Glomerular visceral epithelial cell (primary cell): ENCODE data around the gene MIDN.
A peak's percentile ranks its signal among the peaks of the same experiment; 100 is the strongest.
"Not testable (repeated sequence)": the region's sequence is repeated elsewhere in the genome, so short reads cannot be mapped to it uniquely, and the experiment has no call there.

ENCODE experiments used
- DNase-seq: peaks from one replicate; pipeline ENCODE4 v3.0.0-alpha.2; 2016; ENCODE audit errors: extremely low spot score

MIDN gene

GRCh38 chr19:1293782-1294604 lies 45.6 kb downstream of the MIDN start:
- no peak for DNase-seq

DNA sequence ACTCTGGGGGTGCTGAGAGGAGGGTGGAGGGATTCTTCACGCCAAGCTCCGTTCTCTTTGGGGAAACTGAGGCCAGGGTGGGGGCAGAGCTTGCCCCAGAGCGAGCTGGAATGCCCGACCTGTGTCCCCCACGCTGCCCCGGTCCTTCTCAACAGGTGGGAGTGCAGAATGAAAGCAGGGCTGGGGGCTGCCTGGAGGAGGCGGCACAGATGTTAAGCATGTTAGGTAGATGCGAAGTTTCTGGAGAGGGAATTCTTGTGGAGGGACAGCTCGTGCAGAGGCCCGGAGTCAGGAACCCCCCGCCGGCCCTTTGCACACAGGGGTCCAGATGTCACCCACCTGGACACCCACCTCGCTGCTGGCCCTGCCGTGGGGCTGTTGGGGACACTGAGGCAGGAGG lies 46.3 kb downstream of the MIDN start:
- no peak for DNase-seq

GRCh38 chr19:1295169-1296012 lies 47.0 kb downstream of the MIDN start:
- peak; percentile 36 for DNase-seq

- no peak for DNase-seq
Observed at GRCh38 chr19:1296078-1296477, 47.7 kb downstream of the MIDN start.

DNA sequence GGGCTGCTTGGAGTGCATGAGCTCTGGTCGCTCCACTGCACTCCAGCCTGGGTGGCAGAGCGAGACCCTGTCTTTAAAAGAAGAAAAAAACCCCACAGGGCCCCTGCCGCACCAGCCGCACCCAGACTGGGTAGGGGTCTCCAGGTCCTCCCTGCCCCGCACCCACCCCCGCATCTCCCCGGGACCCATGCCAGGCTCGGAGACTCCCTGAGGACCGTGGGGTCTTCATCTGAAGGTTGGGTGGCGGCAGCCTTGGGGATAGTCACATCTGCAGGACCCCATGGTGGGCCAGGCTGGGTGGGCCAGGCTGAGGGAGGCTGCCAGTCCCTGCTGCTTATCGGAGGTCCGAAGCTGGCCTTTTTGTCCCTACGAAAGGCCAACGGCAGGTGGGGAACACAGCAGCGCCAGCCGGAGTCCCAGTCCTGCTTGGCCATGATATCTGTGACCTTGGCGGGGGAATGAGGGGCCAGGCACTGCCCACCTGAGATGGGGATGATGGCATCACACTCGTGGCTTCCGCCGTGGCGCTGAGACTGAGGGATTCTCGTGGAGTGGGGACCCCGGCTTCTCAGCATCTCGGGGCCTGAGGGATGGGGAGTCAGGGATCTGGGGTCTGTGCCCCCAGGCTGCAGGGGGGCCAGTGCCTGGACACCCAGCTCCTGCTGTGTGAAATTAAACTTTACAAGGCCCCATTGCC lies 48.3 kb downstream of the MIDN start:
- no peak for DNase-seq

GRCh38 chr19:1298235-1298634 lies 49.9 kb downstream of the MIDN start:
- DNase-seq: no peak

GRCh38 chr19:1299801-1300200 lies 51.4 kb downstream of the MIDN start:
- no peak for DNase-seq

- no peak for DNase-seq
Observed at GRCh38 chr19:1300744-1301490, 52.5 kb downstream of the MIDN start.

- no peak for DNase-seq
Observed at GRCh38 chr19:1302533-1303239, 54.3 kb downstream of the MIDN start.

DNA sequence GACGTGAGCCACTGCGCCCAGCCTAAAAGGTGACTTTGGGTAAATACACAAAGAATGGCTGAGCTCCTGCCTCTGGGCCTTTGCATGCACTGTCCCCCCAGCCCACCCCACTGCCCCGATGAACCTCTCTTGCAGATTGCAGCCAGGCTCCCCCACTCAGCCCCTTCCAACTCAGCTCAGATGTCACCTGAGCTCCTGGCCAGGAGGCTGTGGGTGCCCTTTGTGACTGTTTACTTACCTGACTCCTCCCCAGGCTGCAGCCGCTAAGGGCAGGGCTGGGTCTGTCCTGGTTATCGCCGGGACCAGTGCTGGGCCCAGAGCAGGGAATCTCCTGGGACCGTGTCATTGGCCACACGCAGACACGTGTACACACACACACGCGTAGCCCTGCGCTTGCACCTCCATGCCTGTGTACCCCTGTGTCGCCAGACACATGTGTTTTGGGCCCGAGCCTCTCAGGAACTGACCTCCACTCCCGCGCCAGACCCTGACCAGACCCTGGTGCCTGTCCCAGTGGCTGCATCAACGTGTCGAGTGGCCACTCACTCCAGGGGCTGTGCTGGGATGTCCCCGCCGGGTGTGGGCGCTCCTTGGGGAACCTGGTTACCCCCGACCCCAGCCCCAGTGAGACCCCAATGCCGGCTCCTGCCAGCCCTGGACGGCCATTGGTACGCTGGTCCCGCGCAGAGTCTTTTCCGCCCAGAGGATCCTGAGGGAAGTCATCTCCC lies 56.0 kb downstream of the MIDN start:
- no peak for DNase-seq

GRCh38 chr19:1305354-1305753 lies 57.0 kb downstream of the MIDN start:
- not testable (repeated sequence) for DNase-seq

DNA sequence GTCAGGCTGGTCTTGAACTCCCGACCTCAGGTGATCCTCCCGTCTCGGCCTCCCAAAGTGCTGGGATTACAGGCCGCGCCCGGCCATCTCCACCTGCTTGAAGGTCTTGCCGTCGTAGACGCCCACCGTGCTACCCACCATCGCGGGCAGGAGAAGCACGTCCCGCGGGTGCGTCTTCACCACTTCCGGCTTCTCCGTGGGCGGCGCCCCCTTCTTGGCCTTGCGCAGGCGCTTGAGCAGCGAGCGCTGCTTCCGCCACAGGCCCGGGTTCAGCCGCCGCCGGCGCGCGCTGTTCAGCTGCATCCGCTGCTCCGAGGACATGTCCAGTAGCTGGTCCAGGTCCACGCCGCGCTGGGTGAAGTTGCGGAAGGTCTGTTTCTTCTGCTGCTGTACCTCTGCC lies 58.9 kb downstream of the MIDN start:
- DNase-seq: no peak

GRCh38 chr19:1307755-1308303 lies 59.4 kb downstream of the MIDN start:
- no peak for DNase-seq

DNA sequence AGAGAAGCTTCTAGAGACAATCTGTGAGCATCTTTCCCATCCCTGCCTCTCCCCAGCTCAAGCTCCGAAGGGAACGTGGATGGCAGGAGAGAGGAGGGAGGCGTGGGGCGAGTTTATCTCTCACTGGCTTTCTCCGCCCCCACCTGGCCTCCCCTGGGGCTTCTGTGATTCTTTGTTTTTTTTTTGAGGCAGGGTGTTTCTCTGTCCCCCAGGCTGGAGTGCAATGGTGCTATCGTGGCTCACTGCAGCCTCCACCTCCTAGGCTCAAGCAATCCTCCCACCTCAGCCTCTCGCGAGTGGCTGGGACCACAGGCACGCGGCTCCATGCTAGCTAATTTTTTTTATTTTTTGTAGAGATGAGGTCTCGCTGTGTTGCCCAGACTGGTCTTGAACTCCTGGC lies 60.3 kb downstream of the MIDN start:
- DNase-seq: no peak
